Parathyroid adenoma (tissue), 2 donors: ENCODE measurements around the gene IFI44L.

Source experiments
- H2AFZ ChIP-seq: fragments of 300-600 bp; sonication (generic); one replicate; pipeline ENCODE4 v1.7.0; 2017; ENCODE audit warnings: antibody characterized with exemption, mild to moderate bottlenecking
- H3K27ac ChIP-seq: fragments of 300-600 bp; sonication (generic); one replicate; pipeline ENCODE4 v1.7.0; 2017
- H3K27me3 ChIP-seq: fragments of 300-600 bp; sonication (generic); one replicate; pipeline ENCODE4 v1.7.0; 2017; ENCODE audit warnings: low read length; ENCODE audit not compliant: control insufficient read depth, insufficient read depth
- H3K36me3 ChIP-seq: fragments of 300-600 bp; sonication (generic); one replicate; pipeline ENCODE4 v1.7.0; 2017; ENCODE audit warnings: low read length; ENCODE audit not compliant: control insufficient read depth, insufficient read depth
- H3K4me1 ChIP-seq: fragments of 300-600 bp; sonication (generic); one replicate; pipeline ENCODE4 v1.7.0; 2017; ENCODE audit warnings: control low read depth
- H3K4me2 ChIP-seq: fragments of 300-600 bp; sonication (generic); one replicate; pipeline ENCODE4 v1.7.0; 2017; ENCODE audit warnings: low read length
- H3K4me3 ChIP-seq: fragments of 300-600 bp; sonication (generic); one replicate; pipeline ENCODE4 v1.7.0; 2017; ENCODE audit warnings: low read depth, low read length
- H3K79me2 ChIP-seq: fragments of 300-600 bp; sonication (generic); one replicate; pipeline ENCODE4 v1.7.0; 2017; ENCODE audit warnings: control low read depth
- H3K9ac ChIP-seq: fragments of 300-600 bp; sonication (generic); one replicate; pipeline ENCODE4 v1.7.0; 2017; ENCODE audit warnings: mild to moderate bottlenecking
- H3K9me3 ChIP-seq: fragments of 300-600 bp; sonication (generic); one replicate; pipeline ENCODE4 v1.7.0; 2017; ENCODE audit warnings: low read length; ENCODE audit not compliant: control insufficient read depth
- TF ChIP-seq, protein P1 (sequence below): fragments of 300-600 bp; sonication (generic); IDR thresholded peaks from one replicate; pipeline ENCODE4 v1.7.0; 2017; ENCODE audit warnings: antibody characterized with exemption, mild to moderate bottlenecking
- donor health status: primary hyperparathyroidism.

The IFI44L gene

DNA sequence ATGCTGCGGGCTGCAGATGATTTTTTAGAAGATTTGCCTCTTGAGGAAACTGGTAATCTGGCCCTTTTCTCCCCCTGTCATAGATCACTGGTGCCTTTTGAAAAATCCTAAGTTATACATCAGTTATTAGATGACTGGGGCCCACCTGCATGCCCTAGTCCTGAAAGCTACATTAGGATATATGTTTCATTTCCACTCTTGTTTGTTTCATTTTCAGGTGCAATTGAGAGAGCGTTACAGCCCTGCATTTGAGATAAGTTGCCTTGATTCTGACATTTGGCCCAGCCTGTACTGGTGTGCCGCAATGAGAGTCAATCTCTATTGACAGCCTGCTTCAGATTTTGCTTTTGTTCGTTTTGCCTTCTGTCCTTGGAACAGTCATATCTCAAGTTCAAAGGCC lies 21.3 kb downstream of the IFI44L start:
- Histone ChIP-seq H3K9me3 (no peaks in the 10 kb centered on the region), H3K27me3 (no peaks in the 10 kb centered on the region), H3K4me1 (no peaks in the 10 kb centered on the region), H3K4me2 (no peak overlapping the region), H3K4me3 (no peak overlapping the region), H3K36me3 (no peaks in the 10 kb centered on the region), H3K79me2 (no peaks in the 10 kb centered on the region), H2AFZ (no peak overlapping the region), H3K27ac (no peak overlapping the region), H3K9ac (no peak overlapping the region)
- TF ChIP-seq, protein P1, sequence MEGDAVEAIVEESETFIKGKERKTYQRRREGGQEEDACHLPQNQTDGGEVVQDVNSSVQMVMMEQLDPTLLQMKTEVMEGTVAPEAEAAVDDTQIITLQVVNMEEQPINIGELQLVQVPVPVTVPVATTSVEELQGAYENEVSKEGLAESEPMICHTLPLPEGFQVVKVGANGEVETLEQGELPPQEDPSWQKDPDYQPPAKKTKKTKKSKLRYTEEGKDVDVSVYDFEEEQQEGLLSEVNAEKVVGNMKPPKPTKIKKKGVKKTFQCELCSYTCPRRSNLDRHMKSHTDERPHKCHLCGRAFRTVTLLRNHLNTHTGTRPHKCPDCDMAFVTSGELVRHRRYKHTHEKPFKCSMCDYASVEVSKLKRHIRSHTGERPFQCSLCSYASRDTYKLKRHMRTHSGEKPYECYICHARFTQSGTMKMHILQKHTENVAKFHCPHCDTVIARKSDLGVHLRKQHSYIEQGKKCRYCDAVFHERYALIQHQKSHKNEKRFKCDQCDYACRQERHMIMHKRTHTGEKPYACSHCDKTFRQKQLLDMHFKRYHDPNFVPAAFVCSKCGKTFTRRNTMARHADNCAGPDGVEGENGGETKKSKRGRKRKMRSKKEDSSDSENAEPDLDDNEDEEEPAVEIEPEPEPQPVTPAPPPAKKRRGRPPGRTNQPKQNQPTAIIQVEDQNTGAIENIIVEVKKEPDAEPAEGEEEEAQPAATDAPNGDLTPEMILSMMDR, result no peak

DNA sequence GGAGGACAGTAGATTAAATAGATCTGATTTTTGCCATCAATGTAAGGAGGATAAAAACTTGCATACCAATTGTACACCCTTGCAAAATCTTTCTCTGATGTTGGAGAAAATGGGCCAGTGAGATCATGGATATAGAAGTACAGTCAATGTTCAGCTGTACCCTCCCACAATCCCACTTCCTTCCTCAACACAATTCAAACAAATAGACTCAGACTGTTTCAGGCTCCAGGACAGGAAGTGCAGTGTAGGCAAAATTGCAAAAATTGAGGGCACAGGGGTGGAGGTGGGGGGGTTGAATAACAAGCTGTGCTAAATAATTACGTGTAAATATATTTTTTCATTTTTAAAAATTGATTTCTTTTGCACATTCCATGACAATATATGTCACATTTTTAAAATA lies 25.5 kb downstream of the IFI44L start:
- TF ChIP-seq, protein P1, result no peak
- H3K27me3 ChIP-seq, result no peaks in the 10 kb centered on the region
- H3K9me3 ChIP-seq, result no peaks in the 10 kb centered on the region
- H3K4me3 ChIP-seq, result no peak overlapping the region
- H3K36me3 ChIP-seq, result no peaks in the 10 kb centered on the region
- no peaks in the 10 kb centered on the region for H3K79me2 ChIP-seq
- H3K9ac ChIP-seq, result no peak overlapping the region
- no peaks in the 10 kb centered on the region for H3K4me1 ChIP-seq
- H2AFZ ChIP-seq, result no peak overlapping the region
- H3K4me2 ChIP-seq, result no peak overlapping the region
- H3K27ac ChIP-seq, result no peak overlapping the region

DNA sequence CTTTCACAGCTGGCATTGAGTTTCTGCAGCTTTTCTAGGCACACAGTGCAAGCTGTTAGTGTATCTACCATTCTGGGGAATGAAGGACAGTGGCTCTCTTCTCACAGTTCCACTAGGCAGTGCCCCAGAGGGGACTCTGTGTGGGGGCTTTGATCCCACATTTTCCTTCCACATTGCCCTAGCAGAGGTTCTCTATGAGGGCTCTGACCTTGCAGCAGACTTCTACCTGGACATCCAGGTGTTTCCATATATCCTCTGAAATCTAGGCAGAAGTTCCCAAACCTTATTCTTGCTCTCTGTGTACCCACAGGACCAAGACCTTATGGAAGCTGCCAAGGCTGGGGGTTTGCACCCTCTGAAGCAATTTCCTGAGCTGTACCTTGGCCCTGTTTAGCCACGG lies 27.0 kb downstream of the IFI44L start:
- H3K4me2 ChIP-seq, result no peak overlapping the region
- H3K9me3 ChIP-seq, result no peaks in the 10 kb centered on the region
- no peak overlapping the region for H3K4me3 ChIP-seq
- H3K4me1 ChIP-seq, result no peaks in the 10 kb centered on the region
- H3K27ac ChIP-seq, result no peak overlapping the region
- no peaks in the 10 kb centered on the region for H3K79me2 ChIP-seq
- H3K27me3 ChIP-seq, result no peaks in the 10 kb centered on the region
- H3K9ac ChIP-seq, result no peak overlapping the region
- no peak overlapping the region for H2AFZ ChIP-seq
- H3K36me3 ChIP-seq, result no peaks in the 10 kb centered on the region
- TF ChIP-seq, protein P1, result no peak

DNA sequence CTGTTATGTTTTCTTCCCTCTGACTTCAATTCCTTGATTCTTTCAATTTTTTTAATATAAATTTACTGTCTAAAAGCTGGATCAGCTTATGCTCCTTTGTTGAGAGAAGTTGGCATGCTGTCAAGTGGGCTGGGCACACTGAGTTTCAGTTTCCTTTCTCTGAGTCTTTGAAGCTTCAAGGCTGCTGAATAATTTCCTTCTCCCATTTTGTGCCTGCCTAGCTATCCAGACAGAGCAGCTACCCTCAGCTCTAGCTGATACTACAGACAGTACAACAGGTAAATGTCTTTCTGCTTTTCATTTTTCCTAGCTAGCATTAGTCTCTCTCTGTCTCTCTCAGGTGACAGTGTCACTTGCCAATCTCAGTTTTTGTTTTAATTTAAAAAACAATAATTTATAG lies 29.4 kb downstream of the IFI44L start, which contains the start of gene IFI44:
IFI44 (plus strand) TSS at position 204 of the 400 bp plus-strand sequence. CDS start 365 bp downstream, outside the sequence.
- Histone ChIP-seq H3K27ac (peak within 1 kb of the TSS; percentile 33), H3K36me3 (no peaks in the 10 kb centered on the region), H3K4me2 (no peak within 1 kb of the TSS), H3K27me3 (no peaks in the 10 kb centered on the region), H3K9ac (no peak within 1 kb of the TSS), H3K4me3 (peak within 1 kb of the TSS; percentile 11), H2AFZ (no peak within 1 kb of the TSS), H3K9me3 (no peaks in the 10 kb centered on the region), H3K4me1 (no peaks in the 10 kb centered on the region), H3K79me2 (no peaks in the 10 kb centered on the region)
- TF ChIP-seq, protein P1, result no peak

DNA sequence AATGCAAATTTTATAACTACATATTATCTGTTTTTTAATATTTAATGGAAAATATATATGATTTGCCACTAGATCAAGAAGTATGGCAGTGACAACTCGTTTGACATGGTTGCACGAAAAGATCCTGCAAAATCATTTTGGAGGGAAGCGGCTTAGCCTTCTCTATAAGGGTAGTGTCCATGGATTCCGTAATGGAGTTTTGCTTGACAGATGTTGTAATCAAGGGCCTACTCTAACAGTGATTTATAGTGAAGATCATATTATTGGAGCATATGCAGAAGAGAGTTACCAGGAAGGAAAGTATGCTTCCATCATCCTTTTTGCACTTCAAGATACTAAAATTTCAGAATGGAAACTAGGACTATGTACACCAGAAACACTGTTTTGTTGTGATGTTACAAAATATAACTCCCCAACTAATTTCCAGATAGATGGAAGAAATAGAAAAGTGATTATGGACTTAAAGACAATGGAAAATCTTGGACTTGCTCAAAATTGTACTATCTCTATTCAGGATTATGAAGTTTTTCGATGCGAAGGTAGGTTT lies 29.9 kb downstream of the IFI44L start:
- no peak overlapping the region for H3K9ac ChIP-seq
- H3K27me3 ChIP-seq, result no peaks in the 10 kb centered on the region
- no peaks in the 10 kb centered on the region for H3K9me3 ChIP-seq
- no peaks in the 10 kb centered on the region for H3K79me2 ChIP-seq
- TF ChIP-seq, protein P1, result no peak
- peak overlapping the region; percentile 11 for H3K4me3 ChIP-seq
- no peak overlapping the region for H2AFZ ChIP-seq
- H3K27ac ChIP-seq, result peak overlapping the region; percentile 33
- no peaks in the 10 kb centered on the region for H3K36me3 ChIP-seq
- no peak overlapping the region for H3K4me2 ChIP-seq
- H3K4me1 ChIP-seq, result no peaks in the 10 kb centered on the region
